Hypothalamus (tissue), 51 donors: ENCODE measurements around the gene SYT13.

Experiments
- DNase-seq, 51 donors: peaks; one replicate each; lab custom pipeline; 2025; lab: John Stamatoyannopoulos, UW

SYT13 gene

DNA sequence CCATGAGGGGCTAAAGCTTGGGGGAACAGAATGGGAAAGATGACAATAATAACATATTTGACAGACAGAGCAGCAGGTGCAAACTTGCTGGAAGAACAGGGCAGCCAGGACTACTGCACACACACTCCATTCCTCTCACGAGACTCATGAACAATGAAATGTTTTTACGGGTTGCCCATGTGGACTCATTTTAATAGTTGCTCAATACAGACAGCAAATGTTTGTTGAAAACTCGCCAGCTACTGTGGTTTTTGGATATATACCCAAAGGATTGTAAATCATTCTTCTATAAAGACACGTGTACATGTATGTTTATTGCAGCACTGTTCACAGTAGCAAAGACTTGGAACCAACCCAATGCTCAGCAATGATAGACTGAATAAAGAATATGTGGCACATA lies 10.3 kb downstream of the SYT13 start:
- no peak for DNase-seq

- DNase-seq: no peak
Observed at GRCh38 chr11:45274206-45274605, 11.9 kb downstream of the SYT13 start.

- DNase-seq: no peak
Observed at GRCh38 chr11:45273509-45273908, 12.6 kb downstream of the SYT13 start.

- DNase-seq: no peak
Observed at GRCh38 chr11:45272701-45273100, 13.4 kb downstream of the SYT13 start.

GRCh38 chr11:45270946-45271716 lies 15.0 kb downstream of the SYT13 start:
- DNase-seq: no peak

GRCh38 chr11:45269678-45270077 lies 16.5 kb downstream of the SYT13 start:
- no peak for DNase-seq

DNA sequence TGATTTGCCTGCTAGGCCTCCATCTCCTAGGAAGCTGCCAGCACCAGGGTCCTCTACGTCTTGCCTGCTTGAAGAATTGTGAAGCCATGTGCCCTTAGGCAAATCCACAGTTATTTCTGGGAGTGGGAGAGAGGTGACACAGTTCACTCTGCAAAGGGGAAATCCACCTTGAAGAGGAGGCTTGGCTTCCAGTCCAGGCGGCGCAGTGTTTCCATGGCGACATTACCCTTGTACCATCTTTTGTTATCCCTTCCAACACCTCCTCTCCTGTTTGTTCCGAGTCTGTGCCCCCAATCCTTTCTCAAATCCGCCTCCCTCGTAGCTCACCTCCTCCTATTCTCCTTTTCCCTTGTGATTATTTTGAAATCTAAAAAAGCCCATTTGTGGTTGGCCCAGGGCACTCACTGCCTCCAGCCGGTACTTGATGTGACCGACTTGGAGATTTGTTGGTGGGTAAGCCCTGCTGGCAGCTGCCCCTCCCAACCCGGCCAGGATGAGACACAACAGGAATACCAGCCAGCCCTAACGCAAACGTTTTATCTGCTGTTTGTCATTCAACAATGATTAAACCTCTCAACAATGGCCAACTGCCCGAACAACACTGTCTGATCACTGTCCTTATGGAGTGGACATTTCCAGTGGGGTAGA lies 18.4 kb downstream of the SYT13 start:
- peak in 3 of 51 donors; percentile 9 to 20 (median 18) for DNase-seq

- DNase-seq: no peak
Observed at GRCh38 chr11:45267052-45267451, 19.1 kb downstream of the SYT13 start.

GRCh38 chr11:45266676-45267020 lies 19.5 kb downstream of the SYT13 start:
- DNase-seq: no peak

DNA sequence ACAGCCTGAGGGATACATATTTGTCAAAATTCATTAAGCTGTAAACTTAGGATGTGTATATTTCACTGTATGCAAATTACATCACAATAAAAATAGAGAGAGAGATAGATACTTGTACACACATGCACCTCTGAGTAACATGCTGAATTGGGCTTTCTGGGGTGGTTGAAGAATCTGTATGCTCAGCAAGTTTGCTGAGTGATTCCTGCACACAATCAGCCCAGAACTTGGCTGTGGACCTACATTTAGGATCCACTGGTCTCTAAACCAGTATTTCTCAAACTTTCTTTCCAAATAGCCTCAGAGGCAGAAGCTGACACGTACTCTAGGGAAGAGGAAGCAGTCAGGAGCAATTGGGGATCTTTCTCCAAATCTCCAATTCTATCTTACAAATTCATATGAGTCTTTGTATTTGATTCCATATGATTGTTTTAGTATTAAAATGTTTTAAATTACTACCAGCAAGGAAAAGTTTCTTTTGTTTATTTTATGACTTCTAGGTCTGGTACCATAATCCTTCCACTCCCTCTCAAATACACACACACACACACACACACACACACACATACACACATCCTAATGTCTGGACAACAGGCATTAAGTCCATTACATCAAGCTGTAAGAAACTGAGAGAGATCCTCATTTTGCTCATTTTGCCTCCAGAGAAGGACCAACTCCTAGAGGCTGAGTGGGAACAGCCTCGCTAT lies 20.0 kb downstream of the SYT13 start:
- DNase-seq: no peak

DNA sequence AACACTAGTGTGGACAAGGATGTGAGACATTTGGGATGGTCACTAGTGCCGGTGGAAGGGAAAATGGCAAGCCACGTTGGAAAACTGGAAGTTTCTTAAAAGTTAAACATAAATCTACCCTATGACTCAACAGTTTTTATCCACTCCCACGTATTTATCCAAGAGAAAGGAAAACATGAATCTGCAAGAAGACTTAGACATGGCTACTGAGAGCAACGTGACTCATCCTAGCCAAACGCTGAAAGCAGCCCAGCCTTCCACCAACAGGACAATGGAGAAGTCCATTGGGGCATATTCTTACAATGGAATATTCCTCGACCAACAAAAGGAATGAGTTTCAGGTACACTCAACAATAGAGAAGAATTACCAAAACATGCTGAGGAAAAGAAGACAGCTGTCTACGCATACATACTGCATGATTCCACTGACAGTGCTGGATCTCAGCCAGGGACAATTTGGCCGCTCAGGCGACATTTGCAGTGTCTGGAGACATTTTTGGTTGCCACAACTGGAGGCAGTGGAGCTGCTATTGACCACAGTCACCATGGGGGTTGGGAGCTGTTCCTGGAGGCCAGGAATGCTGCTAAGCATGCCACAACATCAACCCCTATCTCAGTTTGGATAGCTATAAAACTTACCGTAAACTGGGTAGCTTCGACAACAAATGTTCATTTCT lies 21.2 kb downstream of the SYT13 start:
- no peak for DNase-seq

DNA sequence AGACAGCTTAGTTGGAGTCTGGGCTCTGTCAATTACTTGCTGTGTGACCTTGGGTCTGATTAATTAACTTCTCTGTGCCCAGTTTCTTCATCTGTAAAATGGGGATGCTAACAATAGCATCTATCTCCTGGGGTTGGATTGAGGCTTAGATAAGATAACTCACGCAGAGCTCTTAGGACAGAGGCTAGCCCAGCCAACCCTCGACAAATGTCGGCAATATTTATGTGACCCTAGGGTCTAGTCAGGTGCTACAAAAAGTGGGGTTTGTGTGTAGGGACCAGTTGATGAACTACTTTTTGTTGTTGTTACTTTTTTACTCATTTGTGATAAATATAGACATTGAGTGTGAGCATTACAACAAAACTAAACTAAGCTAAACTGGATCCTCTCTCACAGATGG lies 22.4 kb downstream of the SYT13 start:
- no peak for DNase-seq

DNA sequence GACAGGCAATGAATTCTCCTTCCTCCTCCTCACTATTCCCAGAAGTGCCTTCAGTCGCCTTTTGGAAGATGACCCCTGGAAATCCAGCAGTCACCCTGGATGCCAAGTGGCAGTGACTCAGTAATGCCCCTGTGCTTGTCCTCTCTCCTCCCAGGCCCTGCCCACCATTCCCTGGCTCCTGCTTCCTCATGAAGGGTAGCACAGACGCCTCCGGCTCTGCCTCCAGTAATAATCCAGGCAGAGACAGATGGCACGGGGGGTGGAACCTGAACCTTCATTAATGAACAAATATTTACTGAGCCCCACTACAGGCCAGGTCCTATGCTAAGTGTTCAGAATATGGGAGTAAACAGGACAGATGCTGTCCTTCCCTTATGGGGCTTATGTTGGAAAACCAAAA lies 23.2 kb downstream of the SYT13 start:
- DNase-seq: no peak

GRCh38 chr11:45260071-45260470 lies 26.1 kb downstream of the SYT13 start:
- no peak for DNase-seq

DNA sequence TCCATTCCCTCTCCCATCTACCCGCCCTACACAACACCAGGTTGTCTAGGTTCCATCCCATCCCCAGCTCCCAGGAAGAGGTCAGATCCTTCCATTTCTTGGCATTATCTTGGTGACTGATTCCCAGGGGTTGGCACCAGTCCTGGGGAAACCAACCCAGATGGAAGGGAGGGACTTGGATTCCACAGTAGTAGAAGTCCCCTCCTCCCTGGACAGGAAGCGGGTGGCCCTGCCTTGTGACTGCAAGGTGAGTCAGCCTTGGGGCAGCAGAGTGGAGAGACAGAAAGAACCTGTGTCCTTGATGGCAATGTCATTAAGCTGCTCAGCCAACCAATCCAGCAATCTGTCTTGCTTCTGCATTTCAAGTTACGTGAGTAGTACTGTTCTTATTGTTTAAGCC lies 26.5 kb downstream of the SYT13 start:
- DNase-seq: peak in 2 of 51 donors; percentile 7

DNA sequence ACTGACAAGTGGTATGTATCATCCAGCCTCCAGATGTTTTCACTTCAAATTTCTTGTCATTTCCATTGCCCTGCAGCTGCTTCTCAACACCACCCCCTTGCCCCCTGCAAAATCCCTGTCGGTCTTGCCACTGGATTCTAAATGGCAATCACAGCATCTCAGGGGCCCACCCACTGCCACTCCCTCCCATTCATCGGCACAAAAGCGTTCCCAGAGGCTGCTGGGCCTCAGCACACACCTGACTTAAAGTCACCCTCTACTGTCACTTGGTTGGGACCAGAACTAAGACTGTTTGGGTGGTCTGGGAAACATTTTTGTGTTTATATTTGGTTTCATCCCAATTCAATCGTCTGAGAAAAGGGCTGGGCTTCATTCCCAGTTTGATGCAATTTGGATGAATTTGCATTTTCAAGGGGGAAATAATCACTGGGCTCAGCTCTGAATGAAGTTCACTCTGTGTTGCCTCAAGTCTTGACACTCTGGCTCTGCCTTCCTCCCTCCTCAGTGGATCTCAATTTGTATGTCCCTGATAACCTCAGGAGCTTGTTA lies 27.1 kb downstream of the SYT13 start:
- DNase-seq: no peak

GRCh38 chr11:45254070-45254469 lies 32.1 kb downstream of the SYT13 start:
- DNase-seq: no peak

- no peak for DNase-seq
Observed at GRCh38 chr11:45253640-45254039, 32.5 kb downstream of the SYT13 start.

- no peak for DNase-seq
Observed at GRCh38 chr11:45252877-45253276, 33.3 kb downstream of the SYT13 start.

- DNase-seq: no peak
Observed at GRCh38 chr11:45252134-45252856, 33.8 kb downstream of the SYT13 start.
